ENCODE data around the gene PLGRKT.

DNA sequence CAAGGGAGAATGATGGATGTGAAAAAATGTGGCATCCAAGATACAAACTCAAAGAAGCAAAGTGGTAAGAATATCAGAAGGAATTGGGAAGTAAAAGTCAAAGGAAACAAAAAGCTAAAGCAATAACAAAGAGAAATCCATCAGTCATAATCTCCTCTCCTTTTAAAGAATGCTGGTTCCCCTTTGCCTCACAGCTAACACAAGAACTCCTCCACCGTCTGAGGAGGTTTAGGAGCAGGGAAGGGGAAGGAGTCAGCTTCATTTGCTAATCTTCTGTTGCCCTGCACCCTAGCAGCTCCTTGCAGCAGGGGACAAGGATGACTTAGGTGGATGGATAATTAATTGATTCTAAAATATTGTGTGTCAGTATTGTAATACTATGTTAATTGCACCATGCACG lies 29.0 kb upstream of the PLGRKT start:
- TF ChIP-seq, protein P1, sequence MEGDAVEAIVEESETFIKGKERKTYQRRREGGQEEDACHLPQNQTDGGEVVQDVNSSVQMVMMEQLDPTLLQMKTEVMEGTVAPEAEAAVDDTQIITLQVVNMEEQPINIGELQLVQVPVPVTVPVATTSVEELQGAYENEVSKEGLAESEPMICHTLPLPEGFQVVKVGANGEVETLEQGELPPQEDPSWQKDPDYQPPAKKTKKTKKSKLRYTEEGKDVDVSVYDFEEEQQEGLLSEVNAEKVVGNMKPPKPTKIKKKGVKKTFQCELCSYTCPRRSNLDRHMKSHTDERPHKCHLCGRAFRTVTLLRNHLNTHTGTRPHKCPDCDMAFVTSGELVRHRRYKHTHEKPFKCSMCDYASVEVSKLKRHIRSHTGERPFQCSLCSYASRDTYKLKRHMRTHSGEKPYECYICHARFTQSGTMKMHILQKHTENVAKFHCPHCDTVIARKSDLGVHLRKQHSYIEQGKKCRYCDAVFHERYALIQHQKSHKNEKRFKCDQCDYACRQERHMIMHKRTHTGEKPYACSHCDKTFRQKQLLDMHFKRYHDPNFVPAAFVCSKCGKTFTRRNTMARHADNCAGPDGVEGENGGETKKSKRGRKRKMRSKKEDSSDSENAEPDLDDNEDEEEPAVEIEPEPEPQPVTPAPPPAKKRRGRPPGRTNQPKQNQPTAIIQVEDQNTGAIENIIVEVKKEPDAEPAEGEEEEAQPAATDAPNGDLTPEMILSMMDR (conservative IDR thresholded peaks at IDR 0.05; ENCODE audit: low read depth in 2 of 2), result no peak
- TF ChIP-seq EZH2phosphoT487 (IDR thresholded peaks at IDR 0.05; ENCODE audit: unreplicated experiment) (no peak), EZH2 (IDR thresholded peaks at IDR 0.05; ENCODE audit: low read depth, unreplicated experiment) (no peak), ZNF331 (CRISPR knock-in tag; IDR thresholded peaks at IDR 0.05; ENCODE audit: low read depth) (no peak), POLR2AphosphoS5 (IDR thresholded peaks at IDR 0.05; ENCODE audit: low read depth) (no peak), NANOG (IDR thresholded peaks at IDR 0.05; ENCODE audit: borderline replicate concordance) (no peak), CREB1 (CRISPR knock-in tag; IDR thresholded peaks at IDR 0.05; ENCODE audit: low read depth) (no peak), JUNB (IDR thresholded peaks at IDR 0.05; ENCODE audit: unreplicated experiment) (no peak), STAT1 (IDR thresholded peaks at IDR 0.05; ENCODE audit: unreplicated experiment) (no peak), ZNF114 (CRISPR knock-in tag; IDR thresholded peaks at IDR 0.05) (no peak)
- TF ChIP-seq, protein P2, sequence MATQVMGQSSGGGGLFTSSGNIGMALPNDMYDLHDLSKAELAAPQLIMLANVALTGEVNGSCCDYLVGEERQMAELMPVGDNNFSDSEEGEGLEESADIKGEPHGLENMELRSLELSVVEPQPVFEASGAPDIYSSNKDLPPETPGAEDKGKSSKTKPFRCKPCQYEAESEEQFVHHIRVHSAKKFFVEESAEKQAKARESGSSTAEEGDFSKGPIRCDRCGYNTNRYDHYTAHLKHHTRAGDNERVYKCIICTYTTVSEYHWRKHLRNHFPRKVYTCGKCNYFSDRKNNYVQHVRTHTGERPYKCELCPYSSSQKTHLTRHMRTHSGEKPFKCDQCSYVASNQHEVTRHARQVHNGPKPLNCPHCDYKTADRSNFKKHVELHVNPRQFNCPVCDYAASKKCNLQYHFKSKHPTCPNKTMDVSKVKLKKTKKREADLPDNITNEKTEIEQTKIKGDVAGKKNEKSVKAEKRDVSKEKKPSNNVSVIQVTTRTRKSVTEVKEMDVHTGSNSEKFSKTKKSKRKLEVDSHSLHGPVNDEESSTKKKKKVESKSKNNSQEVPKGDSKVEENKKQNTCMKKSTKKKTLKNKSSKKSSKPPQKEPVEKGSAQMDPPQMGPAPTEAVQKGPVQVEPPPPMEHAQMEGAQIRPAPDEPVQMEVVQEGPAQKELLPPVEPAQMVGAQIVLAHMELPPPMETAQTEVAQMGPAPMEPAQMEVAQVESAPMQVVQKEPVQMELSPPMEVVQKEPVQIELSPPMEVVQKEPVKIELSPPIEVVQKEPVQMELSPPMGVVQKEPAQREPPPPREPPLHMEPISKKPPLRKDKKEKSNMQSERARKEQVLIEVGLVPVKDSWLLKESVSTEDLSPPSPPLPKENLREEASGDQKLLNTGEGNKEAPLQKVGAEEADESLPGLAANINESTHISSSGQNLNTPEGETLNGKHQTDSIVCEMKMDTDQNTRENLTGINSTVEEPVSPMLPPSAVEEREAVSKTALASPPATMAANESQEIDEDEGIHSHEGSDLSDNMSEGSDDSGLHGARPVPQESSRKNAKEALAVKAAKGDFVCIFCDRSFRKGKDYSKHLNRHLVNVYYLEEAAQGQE (IDR thresholded peaks at IDR 0.05; ENCODE audit: unreplicated experiment), result no peak
- TF ChIP-seq, protein P3, sequence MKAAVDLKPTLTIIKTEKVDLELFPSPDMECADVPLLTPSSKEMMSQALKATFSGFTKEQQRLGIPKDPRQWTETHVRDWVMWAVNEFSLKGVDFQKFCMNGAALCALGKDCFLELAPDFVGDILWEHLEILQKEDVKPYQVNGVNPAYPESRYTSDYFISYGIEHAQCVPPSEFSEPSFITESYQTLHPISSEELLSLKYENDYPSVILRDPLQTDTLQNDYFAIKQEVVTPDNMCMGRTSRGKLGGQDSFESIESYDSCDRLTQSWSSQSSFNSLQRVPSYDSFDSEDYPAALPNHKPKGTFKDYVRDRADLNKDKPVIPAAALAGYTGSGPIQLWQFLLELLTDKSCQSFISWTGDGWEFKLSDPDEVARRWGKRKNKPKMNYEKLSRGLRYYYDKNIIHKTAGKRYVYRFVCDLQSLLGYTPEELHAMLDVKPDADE (IDR thresholded peaks at IDR 0.05), result no peak
- TF ChIP-seq, protein P4, sequence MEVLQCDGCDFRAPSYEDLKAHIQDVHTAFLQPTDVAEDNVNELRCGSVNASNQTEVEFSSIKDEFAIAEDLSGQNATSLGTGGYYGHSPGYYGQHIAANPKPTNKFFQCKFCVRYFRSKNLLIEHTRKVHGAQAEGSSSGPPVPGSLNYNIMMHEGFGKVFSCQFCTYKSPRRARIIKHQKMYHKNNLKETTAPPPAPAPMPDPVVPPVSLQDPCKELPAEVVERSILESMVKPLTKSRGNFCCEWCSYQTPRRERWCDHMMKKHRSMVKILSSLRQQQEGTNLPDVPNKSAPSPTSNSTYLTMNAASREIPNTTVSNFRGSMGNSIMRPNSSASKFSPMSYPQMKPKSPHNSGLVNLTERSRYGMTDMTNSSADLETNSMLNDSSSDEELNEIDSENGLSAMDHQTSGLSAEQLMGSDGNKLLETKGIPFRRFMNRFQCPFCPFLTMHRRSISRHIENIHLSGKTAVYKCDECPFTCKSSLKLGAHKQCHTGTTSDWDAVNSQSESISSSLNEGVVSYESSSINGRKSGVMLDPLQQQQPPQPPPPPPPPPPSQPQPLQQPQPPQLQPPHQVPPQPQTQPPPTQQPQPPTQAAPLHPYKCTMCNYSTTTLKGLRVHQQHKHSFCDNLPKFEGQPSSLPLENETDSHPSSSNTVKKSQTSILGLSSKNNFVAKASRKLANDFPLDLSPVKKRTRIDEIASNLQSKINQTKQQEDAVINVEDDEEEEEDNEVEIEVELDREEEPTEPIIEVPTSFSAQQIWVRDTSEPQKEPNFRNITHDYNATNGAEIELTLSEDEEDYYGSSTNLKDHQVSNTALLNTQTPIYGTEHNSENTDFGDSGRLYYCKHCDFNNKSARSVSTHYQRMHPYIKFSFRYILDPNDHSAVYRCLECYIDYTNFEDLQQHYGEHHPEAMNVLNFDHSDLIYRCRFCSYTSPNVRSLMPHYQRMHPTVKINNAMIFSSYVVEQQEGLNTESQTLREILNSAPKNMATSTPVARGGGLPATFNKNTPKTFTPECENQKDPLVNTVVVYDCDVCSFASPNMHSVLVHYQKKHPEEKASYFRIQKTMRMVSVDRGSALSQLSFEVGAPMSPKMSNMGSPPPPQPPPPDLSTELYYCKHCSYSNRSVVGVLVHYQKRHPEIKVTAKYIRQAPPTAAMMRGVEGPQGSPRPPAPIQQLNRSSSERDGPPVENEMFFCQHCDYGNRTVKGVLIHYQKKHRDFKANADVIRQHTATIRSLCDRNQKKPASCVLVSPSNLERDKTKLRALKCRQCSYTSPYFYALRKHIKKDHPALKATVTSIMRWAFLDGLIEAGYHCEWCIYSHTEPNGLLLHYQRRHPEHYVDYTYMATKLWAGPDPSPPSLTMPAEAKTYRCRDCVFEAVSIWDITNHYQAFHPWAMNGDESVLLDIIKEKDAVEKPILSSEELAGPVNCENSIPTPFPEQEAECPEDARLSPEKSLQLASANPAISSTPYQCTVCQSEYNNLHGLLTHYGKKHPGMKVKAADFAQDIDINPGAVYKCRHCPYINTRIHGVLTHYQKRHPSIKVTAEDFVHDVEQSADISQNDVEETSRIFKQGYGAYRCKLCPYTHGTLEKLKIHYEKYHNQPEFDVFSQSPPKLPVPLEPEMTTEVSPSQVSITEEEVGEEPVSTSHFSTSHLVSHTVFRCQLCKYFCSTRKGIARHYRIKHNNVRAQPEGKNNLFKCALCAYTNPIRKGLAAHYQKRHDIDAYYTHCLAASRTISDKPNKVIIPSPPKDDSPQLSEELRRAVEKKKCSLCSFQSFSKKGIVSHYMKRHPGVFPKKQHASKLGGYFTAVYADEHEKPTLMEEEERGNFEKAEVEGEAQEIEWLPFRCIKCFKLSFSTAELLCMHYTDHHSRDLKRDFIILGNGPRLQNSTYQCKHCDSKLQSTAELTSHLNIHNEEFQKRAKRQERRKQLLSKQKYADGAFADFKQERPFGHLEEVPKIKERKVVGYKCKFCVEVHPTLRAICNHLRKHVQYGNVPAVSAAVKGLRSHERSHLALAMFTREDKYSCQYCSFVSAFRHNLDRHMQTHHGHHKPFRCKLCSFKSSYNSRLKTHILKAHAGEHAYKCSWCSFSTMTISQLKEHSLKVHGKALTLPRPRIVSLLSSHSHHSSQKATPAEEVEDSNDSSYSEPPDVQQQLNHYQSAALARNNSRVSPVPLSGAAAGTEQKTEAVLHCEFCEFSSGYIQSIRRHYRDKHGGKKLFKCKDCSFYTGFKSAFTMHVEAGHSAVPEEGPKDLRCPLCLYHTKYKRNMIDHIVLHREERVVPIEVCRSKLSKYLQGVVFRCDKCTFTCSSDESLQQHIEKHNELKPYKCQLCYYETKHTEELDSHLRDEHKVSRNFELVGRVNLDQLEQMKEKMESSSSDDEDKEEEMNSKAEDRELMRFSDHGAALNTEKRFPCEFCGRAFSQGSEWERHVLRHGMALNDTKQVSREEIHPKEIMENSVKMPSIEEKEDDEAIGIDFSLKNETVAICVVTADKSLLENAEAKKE (CRISPR knock-in tag; IDR thresholded peaks at IDR 0.05), result no peak
